G401.6 (cell line): ENCODE measurements around the gene IFT43.

Experiments
- FAIRE-seq: peaks from 2 replicates; lab custom pipeline; 2012; peaks lifted over from hg19 to GRCh38; lab: Jason Lieb, UNC

The IFT43 gene

GRCh38 chr14:75985618-75986438 lies at the start of gene IFT43:
Gene IFT43, plus strand, starts transcription at chr14:75985763. Its CDS starts 24 bp downstream, at chr14:75985787.
- FAIRE-seq, result no peak

- FAIRE-seq, result no peak
Observed at GRCh38 chr14:75939200-75939599, 46.4 kb upstream of the IFT43 start.

- no peak for FAIRE-seq
Observed at GRCh38 chr14:75941030-75941429, 44.5 kb upstream of the IFT43 start.

- FAIRE-seq, result no peak
Observed at GRCh38 chr14:75944607-75945241, 40.8 kb upstream of the IFT43 start.

- no peak for FAIRE-seq
Observed at GRCh38 chr14:75946785-75947184, 38.8 kb upstream of the IFT43 start.

GRCh38 chr14:75952489-75952888 lies 33.1 kb upstream of the IFT43 start:
- no peak for FAIRE-seq

GRCh38 chr14:75959031-75959430 lies 26.5 kb upstream of the IFT43 start:
- FAIRE-seq, result no peak

- FAIRE-seq, result no peak
Observed at GRCh38 chr14:75960231-75960630, 25.3 kb upstream of the IFT43 start.

GRCh38 chr14:75961662-75962061 lies 23.9 kb upstream of the IFT43 start:
- no peak for FAIRE-seq

GRCh38 chr14:75967866-75968265 lies 17.7 kb upstream of the IFT43 start:
- FAIRE-seq, result no peak

GRCh38 chr14:75968456-75968855 lies 17.1 kb upstream of the IFT43 start:
- no peak for FAIRE-seq

- FAIRE-seq, result no peak
Observed at GRCh38 chr14:75969126-75969525, 16.4 kb upstream of the IFT43 start.

GRCh38 chr14:75969891-75970290 lies 15.7 kb upstream of the IFT43 start:
- no peak for FAIRE-seq

GRCh38 chr14:75970989-75971388 lies 14.6 kb upstream of the IFT43 start:
- no peak for FAIRE-seq

GRCh38 chr14:75971509-75971908 lies 14.1 kb upstream of the IFT43 start:
- no peak for FAIRE-seq

GRCh38 chr14:75972801-75973421 lies 12.7 kb upstream of the IFT43 start:
- no peak for FAIRE-seq

GRCh38 chr14:75976826-75977581 lies 8.6 kb upstream of the IFT43 start:
- no peak for FAIRE-seq

GRCh38 chr14:75977582-75977943 lies 8.0 kb upstream of the IFT43 start:
- no peak for FAIRE-seq

GRCh38 chr14:75978249-75978731 lies 7.3 kb upstream of the IFT43 start:
- FAIRE-seq, result no peak

GRCh38 chr14:75979071-75979571 lies 6.4 kb upstream of the IFT43 start:
- no peak for FAIRE-seq

GRCh38 chr14:75979648-75980565 lies 5.7 kb upstream of the IFT43 start:
- FAIRE-seq, result no peak
